ENCODE results near the gene CGNL1.

Gene CGNL1

GRCh38 chr15:57527382-57528091, 151.2 kb downstream of the CGNL1 start:
- DNase-seq, result no peak

GRCh38 chr15:57528940-57529565, 152.7 kb downstream of the CGNL1 start:
- no peak for DNase-seq

- no peak for DNase-seq
Observed at GRCh38 chr15:57529748-57530147, 153.4 kb downstream of the CGNL1 start.

- no peak for DNase-seq
Observed at GRCh38 chr15:57532731-57533447, 156.6 kb downstream of the CGNL1 start.

- no peak for DNase-seq
Observed at GRCh38 chr15:57533448-57533799, 157.1 kb downstream of the CGNL1 start.

GRCh38 chr15:57534281-57534680, 158.0 kb downstream of the CGNL1 start:
- DNase-seq, result no peak

- no peak for DNase-seq
Observed at GRCh38 chr15:57537072-57537471, 160.8 kb downstream of the CGNL1 start.

GRCh38 chr15:57537488-57538264, 161.4 kb downstream of the CGNL1 start:
- DNase-seq, result no peak

- no peak for DNase-seq
Observed at GRCh38 chr15:57538265-57538529, 161.9 kb downstream of the CGNL1 start.

- DNase-seq, result no peak
Observed at GRCh38 chr15:57538821-57539220, 162.5 kb downstream of the CGNL1 start.

GRCh38 chr15:57540211-57540610, 163.9 kb downstream of the CGNL1 start:
- DNase-seq, result no peak

GRCh38 chr15:57540736-57541135, 164.4 kb downstream of the CGNL1 start:
- DNase-seq, result no peak

- no peak for DNase-seq
Observed at GRCh38 chr15:57541271-57541670, 165.0 kb downstream of the CGNL1 start.

GRCh38 chr15:57541805-57542504, 165.7 kb downstream of the CGNL1 start:
- no peak for DNase-seq

GRCh38 chr15:57542505-57542817, 166.2 kb downstream of the CGNL1 start:
- DNase-seq, result no peak

GRCh38 chr15:57544848-57545480, 168.7 kb downstream of the CGNL1 start:
- no peak for DNase-seq

GRCh38 chr15:57545995-57546394, 169.7 kb downstream of the CGNL1 start:
- DNase-seq, result no peak

- no peak for DNase-seq
Observed at GRCh38 chr15:57547243-57547755, 171.0 kb downstream of the CGNL1 start.

GRCh38 chr15:57548351-57548750, 172.0 kb downstream of the CGNL1 start:
- no peak for DNase-seq

- DNase-seq, result no peak
Observed at GRCh38 chr15:57548835-57549234, 172.5 kb downstream of the CGNL1 start.

- DNase-seq, result no peak
Observed at GRCh38 chr15:57549935-57550334, 173.6 kb downstream of the CGNL1 start.

GRCh38 chr15:57550640-57551039, 174.3 kb downstream of the CGNL1 start:
- no peak for DNase-seq
